Spinal cord (tissue), 10 donors: ENCODE results near the gene ARMCX2. TPM values are rescaled to one million over a fixed set of nuclear protein-coding genes. Genes with fewer than 3 reads are reported as not detected.
"Not testable (repeated sequence)": the region's sequence is repeated elsewhere in the genome, so short reads cannot be mapped to it uniquely, and the experiment has no call there.

ENCODE experiments used
- DNase-seq, 6 donors: peaks; one replicate each; pipeline versions ENCODE4 v3.0.0 to v3.0.0-alpha.2; 2013 to 2015; ENCODE audit warnings: low spot score in 6 of 6, low read depth in 4 of 6
- H3K27ac ChIP-seq: one replicate; pipeline ENCODE4 v1.5.1; 2013; ENCODE audit warnings: low read depth, low read length, control low read depth
- H3K27me3 ChIP-seq: one replicate; pipeline ENCODE4 v1.6.1; 2013; ENCODE audit warnings: low read length; ENCODE audit not compliant: control insufficient read depth, insufficient read depth
- H3K36me3 ChIP-seq: one replicate; pipeline ENCODE4 v1.6.1; 2013; ENCODE audit warnings: low read length; ENCODE audit not compliant: control insufficient read depth, insufficient read depth
- H3K4me1 ChIP-seq: one replicate; pipeline ENCODE4 v1.6.1; 2013; ENCODE audit warnings: low read length; ENCODE audit not compliant: control insufficient read depth, insufficient read depth
- H3K4me3 ChIP-seq: one replicate; pipeline ENCODE4 v1.5.1; 2013; ENCODE audit warnings: low read depth, low read length, control low read depth
- H3K9me3 ChIP-seq: one replicate; pipeline ENCODE4 v1.6.1; 2013; ENCODE audit warnings: low read length; ENCODE audit not compliant: control insufficient read depth, insufficient read depth
- WGBS: methylation state at CpG from one replicate; pipeline ENCODE4 v1.1.5; 2013; ENCODE audit warnings: missing lambda C conversion rate; ENCODE audit not compliant: insufficient coverage; 5-methylcytosine and 5-hydroxymethylcytosine counted together
- polyA plus RNA-seq, 2 donors: library from polyadenylated mRNA; unstranded; fragments of 120-200 nt; gene quantifications; one replicate each; pipeline ENCODE4 v1.2.1, GENCODE V29; 2013; ENCODE audit not compliant: insufficient read length in 2 of 2
- total RNA-seq, 2 donors: library from RNA; depleted of rRNA in 1 of 2; stranded (reverse); fragments of 120-200 nt in 1 of 2; fragments of >200 nt in 1 of 2; gene quantifications; one replicate each; pipeline versions ENCODE4 v1.2.3 to v1.2.4, GENCODE V29; 2013 to 2014
- donor health status: healthy.

The ARMCX2 gene
- total and polyA plus RNA-seq, 4 donors: 67.4 to 83.8 (median 78.0) TPM

- H3K27me3 ChIP-seq: no peaks in the 10 kb centered on the region
- no peak for DNase-seq
- no CpG with 5 or more reads among the region's 2 CpGs for WGBS
Observed at GRCh38 chrX:101668143-101668542, 8.5 kb upstream of the ARMCX2 start.

DNA sequence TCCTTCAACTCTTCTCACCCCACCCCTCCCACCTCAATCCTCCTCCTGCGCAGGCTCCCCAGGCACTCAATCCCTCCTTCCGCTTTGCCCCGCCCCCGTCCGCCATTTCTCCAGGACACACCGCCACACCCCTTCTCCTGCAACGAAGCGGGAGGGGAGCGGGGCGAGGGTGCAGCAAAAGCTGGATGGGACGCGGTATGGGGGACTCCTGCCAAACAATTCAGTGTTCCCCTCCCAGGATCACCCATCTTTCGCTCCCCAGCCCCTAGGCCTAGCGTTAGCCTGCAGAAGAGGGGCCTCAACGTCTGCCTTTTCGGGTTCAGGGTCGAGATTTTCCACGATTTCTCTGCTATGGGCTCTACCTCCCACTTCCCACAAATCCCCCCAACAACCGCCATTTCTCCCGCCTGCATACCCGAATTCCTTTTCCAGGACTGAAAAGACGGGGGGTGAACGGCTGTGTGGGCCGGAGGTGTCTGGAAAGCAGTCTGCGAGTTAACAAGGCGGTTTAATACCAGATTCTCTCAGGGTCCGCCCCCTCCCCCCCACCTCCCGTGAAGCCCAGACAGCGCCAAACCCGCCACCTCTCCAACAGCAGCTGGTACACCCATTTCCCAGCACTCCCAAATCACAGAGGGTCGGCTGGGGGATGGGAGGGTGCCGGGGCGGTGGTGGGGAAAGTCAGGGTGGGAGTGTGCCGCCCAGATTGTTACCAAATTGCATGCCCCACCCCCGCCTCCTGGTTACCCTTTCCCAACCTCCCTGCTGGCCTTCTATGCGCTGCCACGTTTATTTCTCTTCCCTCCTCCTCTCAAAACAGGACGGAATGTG is 774 bp downstream of the ARMCX2 start:
- Histone ChIP-seq H3K4me3 (peak overlapping the region; percentile 67), H3K27me3 (no peaks in the 10 kb centered on the region), H3K27ac (peak overlapping the region; percentile 85), H3K9me3 (no peaks in the 10 kb centered on the region), H3K36me3 (peaks cover 14% of the 10 kb centered on the region), H3K4me1 (peaks cover 21% of the 10 kb centered on the region)
- peak; percentile 17 to 92 (median 44) for DNase-seq
- 19% methylated on average over 26 of the region's 38 CpGs for WGBS

More at GRCh38 chrX:101668143-101668542, 8.5 kb upstream of the ARMCX2 start:
- Histone ChIP-seq H3K36me3 (no peaks in the 10 kb centered on the region), H3K4me1 (no peaks in the 10 kb centered on the region), H3K9me3 (no peaks in the 10 kb centered on the region), H3K27ac (no peak overlapping the region), H3K4me3 (no peak overlapping the region)

- H3K27ac ChIP-seq: no peak overlapping the region
- peaks cover 14% of the 10 kb centered on the region for H3K36me3 ChIP-seq
- H3K27me3 ChIP-seq: no peaks in the 10 kb centered on the region
- peaks cover 21% of the 10 kb centered on the region for H3K4me1 ChIP-seq
- H3K4me3 ChIP-seq: no peak overlapping the region
- DNase-seq: no peak
- WGBS: 74% methylated on average over 7 of the region's 12 CpGs
- H3K9me3 ChIP-seq: no peaks in the 10 kb centered on the region
Observed at GRCh38 chrX:101657495-101657894, 2.2 kb downstream of the ARMCX2 start.

- Histone ChIP-seq H3K4me3 (no peak overlapping the region), H3K9me3 (no peaks in the 10 kb centered on the region), H3K36me3 (peaks cover 14% of the 10 kb centered on the region), H3K4me1 (peaks cover 21% of the 10 kb centered on the region), H3K27ac (no peak overlapping the region), H3K27me3 (no peaks in the 10 kb centered on the region)
- 81% methylated on average over 13 of the region's 13 CpGs for WGBS
- no peak for DNase-seq
Observed at GRCh38 chrX:101656817-101657216, 2.8 kb downstream of the ARMCX2 start.

DNA sequence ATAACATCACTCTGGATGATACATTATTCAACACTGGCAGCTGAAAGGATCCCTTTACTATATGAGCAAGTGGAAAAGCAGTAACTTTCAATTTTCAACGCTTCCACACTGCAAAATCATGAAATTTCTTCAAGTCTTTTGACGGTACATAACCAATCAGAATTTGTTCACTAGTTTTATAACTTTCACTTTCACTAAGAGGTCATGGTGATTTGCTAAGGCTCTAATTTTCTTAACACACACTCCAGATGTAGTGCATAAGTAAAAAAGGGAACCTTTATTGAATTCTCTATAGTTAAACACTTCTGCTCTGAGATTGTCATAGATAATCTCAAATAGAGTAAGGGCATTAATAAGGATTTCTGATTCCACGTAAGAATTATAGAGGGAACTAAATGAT is 4.1 kb downstream of the ARMCX2 start:
- no peak for DNase-seq
- Histone ChIP-seq H3K27ac (no peak overlapping the region), H3K36me3 (peaks cover 14% of the 10 kb centered on the region), H3K4me1 (peaks cover 21% of the 10 kb centered on the region), H3K4me3 (no peak overlapping the region), H3K27me3 (no peaks in the 10 kb centered on the region), H3K9me3 (no peaks in the 10 kb centered on the region)
- 50% methylated on average over 1 of the region's 3 CpGs for WGBS

- not testable (repeated sequence) for H3K4me3 ChIP-seq, H3K4me1 ChIP-seq, H3K9me3 ChIP-seq, H3K27ac ChIP-seq, DNase-seq, H3K36me3 ChIP-seq, H3K27me3 ChIP-seq
Observed at GRCh38 chrX:101647716-101648115, 11.9 kb downstream of the ARMCX2 start.

DNA sequence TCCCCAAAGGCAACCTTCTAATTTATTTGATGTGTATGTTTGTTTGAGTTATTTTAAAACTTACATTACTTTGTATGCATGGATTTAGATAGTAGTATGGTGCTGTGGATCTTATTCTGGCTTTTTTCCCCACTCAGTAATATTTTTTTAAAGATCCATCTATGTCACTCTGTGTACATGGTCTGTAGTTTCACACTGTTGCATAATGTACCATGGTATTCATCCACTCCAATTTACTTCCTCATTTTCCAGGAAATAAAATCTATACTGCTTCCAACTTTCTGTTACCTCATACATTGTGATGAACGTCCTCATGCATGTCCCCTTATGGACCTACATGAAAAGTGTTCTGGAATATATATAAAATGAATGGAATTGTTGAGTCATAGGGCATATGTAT is 17.6 kb downstream of the ARMCX2 start:
- DNase-seq: no peak
- Histone ChIP-seq H3K4me3 (no peak overlapping the region), H3K27me3 (no peaks in the 10 kb centered on the region), H3K36me3 (no peaks in the 10 kb centered on the region), H3K9me3 (no peaks in the 10 kb centered on the region), H3K4me1 (no peaks in the 10 kb centered on the region), H3K27ac (no peak overlapping the region)
- WGBS: no CpG with 5 or more reads among the region's 1 CpG

DNA sequence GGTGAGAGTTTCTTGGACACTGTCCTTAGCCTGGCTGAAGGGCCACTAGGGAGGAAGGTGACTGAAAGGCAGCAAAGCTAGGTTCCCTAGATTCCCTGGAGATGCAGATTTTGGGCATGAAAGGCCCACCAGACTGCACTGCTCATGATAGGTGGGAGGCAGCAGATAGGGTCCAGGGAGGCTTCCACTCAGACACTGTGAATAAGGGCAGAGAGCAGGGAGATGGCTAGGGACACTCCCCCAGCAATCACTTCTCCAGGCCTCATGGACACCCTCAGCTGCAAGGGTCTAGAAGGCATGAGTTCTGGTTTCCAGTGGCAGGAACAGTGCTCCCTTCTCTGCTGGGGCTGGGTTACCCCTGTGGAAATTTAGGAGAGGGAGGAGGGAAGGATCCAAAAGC is 20.1 kb downstream of the ARMCX2 start:
- no peaks in the 10 kb centered on the region for H3K4me1 ChIP-seq

DNA sequence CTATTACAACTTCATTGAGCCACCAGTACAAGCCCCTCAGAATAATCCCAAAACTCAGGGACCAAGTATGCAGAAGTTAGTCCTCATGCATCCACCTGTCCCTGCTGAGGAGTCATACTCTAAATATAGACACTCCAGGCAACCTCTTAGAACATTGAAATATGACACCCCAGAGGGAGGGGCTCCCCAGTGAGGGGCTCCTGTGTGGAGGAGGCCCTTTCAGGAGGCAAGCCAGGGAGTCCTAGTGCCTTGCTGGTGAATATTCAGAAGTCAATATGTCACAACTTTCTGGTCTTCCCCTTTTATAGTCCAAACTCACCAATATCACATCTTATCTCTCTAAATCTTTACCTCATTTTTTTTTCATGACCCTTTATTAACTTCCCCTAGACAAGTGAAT is 40.3 kb downstream of the ARMCX2 start:
- Histone ChIP-seq H3K36me3 (peaks cover 4% of the 10 kb centered on the region), H3K9me3 (no peaks in the 10 kb centered on the region), H3K27ac (no peak overlapping the region), H3K4me1 (peaks cover 6% of the 10 kb centered on the region), H3K27me3 (peaks cover 3% of the 10 kb centered on the region), H3K4me3 (no peak overlapping the region)
- DNase-seq: no peak

More for the DNA sequence above, 20.1 kb downstream of the ARMCX2 start:
- H3K36me3 ChIP-seq: no peaks in the 10 kb centered on the region
- H3K9me3 ChIP-seq: no peaks in the 10 kb centered on the region
- DNase-seq: no peak
- no peaks in the 10 kb centered on the region for H3K27me3 ChIP-seq
- H3K4me3 ChIP-seq: no peak overlapping the region
- no peak overlapping the region for H3K27ac ChIP-seq
